AG09319 (cell line): ENCODE data around the gene ENG.

Source experiments
- DNase-seq: peaks from one replicate; pipeline ENCODE4 v3.0.0-alpha.2; 2010; ENCODE audit warnings: low read depth; ENCODE audit errors: extremely low read depth
- CTCF ChIP-seq: IDR thresholded peaks from 2 replicates; pipeline ENCODE4 v1.5.1; 2011; ENCODE audit warnings: low read depth, mild to moderate bottlenecking, inconsistent platforms, low read length, moderate library complexity

ENG gene

GRCh38 chr9:127853312-127854183 is 910 bp downstream of the ENG start:
- TF ChIP-seq CTCF, result no peak
- no peak for DNase-seq

DNA sequence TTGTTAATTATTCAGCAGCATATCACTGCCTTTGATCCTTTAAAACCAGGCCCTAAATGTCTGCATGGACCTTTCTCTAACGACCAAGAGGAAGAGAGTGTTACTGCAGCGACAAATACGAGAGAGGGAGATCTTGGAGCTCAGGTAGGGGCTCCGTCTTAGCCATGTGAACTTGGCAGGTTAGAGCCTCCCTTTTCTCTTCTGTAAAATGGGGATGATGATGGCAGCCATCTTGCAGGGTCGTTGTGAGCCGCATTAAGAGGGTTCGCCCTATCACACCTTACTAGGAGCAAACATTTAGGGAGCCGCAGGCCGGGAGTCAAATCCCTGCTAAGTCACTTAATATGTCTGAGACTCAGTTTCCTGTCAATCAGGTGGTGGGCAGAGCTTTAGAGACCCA is 1.6 kb downstream of the ENG start:
- DNase-seq, result no peak
- TF ChIP-seq CTCF, result no peak

- no peak for DNase-seq
- no peak for TF ChIP-seq CTCF
Observed at GRCh38 chr9:127850286-127850830, 4.1 kb downstream of the ENG start.

GRCh38 chr9:127848756-127849504 is 5.5 kb downstream of the ENG start:
- no peak for DNase-seq
- no peak for TF ChIP-seq CTCF

DNA sequence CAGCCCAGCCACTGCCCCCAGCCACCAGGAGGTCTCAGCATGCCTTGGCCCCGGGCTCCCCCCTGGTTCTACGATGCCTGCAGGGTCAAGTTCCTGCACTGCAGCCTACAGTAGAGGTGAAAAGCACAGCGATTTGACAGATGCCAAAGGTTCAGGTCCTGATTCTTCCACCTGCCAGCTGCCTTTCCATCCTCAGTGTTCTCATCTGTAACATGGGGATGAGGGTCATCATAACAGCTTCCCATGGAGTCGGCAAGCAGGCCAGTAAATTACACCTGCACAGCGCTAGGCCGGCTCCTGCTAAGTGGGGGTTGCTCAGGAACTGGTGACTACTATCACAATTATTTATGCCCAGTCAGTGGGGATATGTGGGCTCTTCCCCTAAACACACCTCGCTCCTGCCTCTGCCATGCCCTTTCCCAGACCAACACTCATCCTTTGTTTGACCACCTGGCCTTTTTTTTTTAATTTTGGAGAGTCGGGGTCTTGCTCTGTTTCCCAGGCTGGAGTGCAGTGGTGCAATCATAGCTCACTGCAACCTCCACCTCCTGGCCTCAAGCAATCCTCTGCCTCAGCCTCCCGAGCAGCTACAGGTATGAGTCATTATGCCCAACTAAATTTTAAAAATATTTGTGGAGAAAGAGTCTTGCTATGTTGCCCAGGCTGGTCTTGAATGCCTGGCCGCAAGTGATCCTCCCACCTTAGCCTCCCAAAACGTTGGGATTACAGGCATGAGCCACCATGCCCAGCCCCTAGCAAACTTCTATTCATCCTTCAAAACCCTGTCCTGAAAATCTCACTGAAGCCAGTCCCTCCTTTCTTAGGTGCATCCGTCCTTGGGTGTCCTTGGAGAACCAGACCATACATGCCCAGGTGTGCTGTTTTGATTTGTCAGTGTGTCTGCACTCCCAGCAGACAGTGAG is 6.4 kb downstream of the ENG start:
- DNase-seq, result no peak
- TF ChIP-seq CTCF, result no peak

- TF ChIP-seq CTCF, result no peak
- no peak for DNase-seq
Observed at GRCh38 chr9:127847178-127847510, 7.3 kb downstream of the ENG start.
